HG02840 (cell line): Measurements from ENCODE around the gene EXOSC1.
"Not testable (repeated sequence)": the region's sequence is repeated elsewhere in the genome, so short reads cannot be mapped to it uniquely, and the experiment has no call there.

Experiments
- ATAC-seq: cut with Tn5 transposase; IDR thresholded peaks from one replicate; pipeline ENCODE4 v1.9.1; 2021; ENCODE audit warnings: mild to moderate bottlenecking, moderate library complexity, moderate number of reproducible peaks; ENCODE audit not compliant: unreplicated experiment, low FRiP score

EXOSC1 gene

GRCh38 chr10:97445722-97446639 is at the start of gene EXOSC1, which contains the start of gene ZDHHC16:
Gene EXOSC1 (minus strand): TSS chr10:97446006. CDS start chr10:97445985, 21 bp downstream.
Gene ZDHHC16 (plus strand): TSS chr10:97446175. CDS start chr10:97451676, 5,501 bp downstream.
- ATAC-seq: peak; percentile 94

GRCh38 chr10:97494863-97495506 is 49.2 kb upstream of the EXOSC1 start:
- no peak for ATAC-seq

- ATAC-seq: no peak
Observed at GRCh38 chr10:97494151-97494550, 48.3 kb upstream of the EXOSC1 start.

GRCh38 chr10:97490592-97490991 is 44.8 kb upstream of the EXOSC1 start:
- no peak for ATAC-seq

GRCh38 chr10:97485647-97486281 is 40.0 kb upstream of the EXOSC1 start:
- no peak for ATAC-seq

GRCh38 chr10:97483921-97484320 is 38.1 kb upstream of the EXOSC1 start:
- ATAC-seq: no peak

GRCh38 chr10:97483506-97483905 is 37.7 kb upstream of the EXOSC1 start:
- ATAC-seq: no peak

GRCh38 chr10:97482381-97482780 is 36.6 kb upstream of the EXOSC1 start:
- ATAC-seq: no peak

- ATAC-seq: no peak
Observed at GRCh38 chr10:97481071-97481470, 35.3 kb upstream of the EXOSC1 start.

- no peak for ATAC-seq
Observed at GRCh38 chr10:97479939-97480338, 34.1 kb upstream of the EXOSC1 start.

- ATAC-seq: not testable (repeated sequence)
Observed at GRCh38 chr10:97479410-97479809, 33.6 kb upstream of the EXOSC1 start.

GRCh38 chr10:97475936-97476594 is 30.3 kb upstream of the EXOSC1 start:
- no peak for ATAC-seq

- ATAC-seq: no peak
Observed at GRCh38 chr10:97474918-97475317, 29.1 kb upstream of the EXOSC1 start.

GRCh38 chr10:97468781-97469180 is 23.0 kb upstream of the EXOSC1 start:
- ATAC-seq: not testable (repeated sequence)

- ATAC-seq: no peak
Observed at GRCh38 chr10:97468162-97468561, 22.4 kb upstream of the EXOSC1 start.

- no peak for ATAC-seq
Observed at GRCh38 chr10:97466755-97467154, 20.9 kb upstream of the EXOSC1 start.

- ATAC-seq: no peak
Observed at GRCh38 chr10:97465982-97466381, 20.2 kb upstream of the EXOSC1 start.

GRCh38 chr10:97464226-97464625 is 18.4 kb upstream of the EXOSC1 start:
- ATAC-seq: no peak

- no peak for ATAC-seq
Observed at GRCh38 chr10:97463363-97464132, 17.7 kb upstream of the EXOSC1 start.

- no peak for ATAC-seq
Observed at GRCh38 chr10:97462309-97462708, 16.5 kb upstream of the EXOSC1 start.
